IPS DF 19.7 (cell line): ENCODE data around the gene FAM81A.
"Not testable (repeated sequence)": the region's sequence is repeated elsewhere in the genome, so short reads cannot be mapped to it uniquely, and the experiment has no call there.

Experiments
- DNase-seq: peaks from one replicate; pipeline ENCODE4 v3.0.0-alpha.2; 2013; ENCODE audit warnings: low read depth, low spot score

Gene FAM81A

GRCh38 chr15:59484399-59484798 is 46.4 kb downstream of the FAM81A start:
- DNase-seq: no peak

- DNase-seq: no peak
Observed at GRCh38 chr15:59485036-59485435, 47.0 kb downstream of the FAM81A start.

GRCh38 chr15:59489485-59489884 is 51.5 kb downstream of the FAM81A start:
- DNase-seq: not testable (repeated sequence)

DNA sequence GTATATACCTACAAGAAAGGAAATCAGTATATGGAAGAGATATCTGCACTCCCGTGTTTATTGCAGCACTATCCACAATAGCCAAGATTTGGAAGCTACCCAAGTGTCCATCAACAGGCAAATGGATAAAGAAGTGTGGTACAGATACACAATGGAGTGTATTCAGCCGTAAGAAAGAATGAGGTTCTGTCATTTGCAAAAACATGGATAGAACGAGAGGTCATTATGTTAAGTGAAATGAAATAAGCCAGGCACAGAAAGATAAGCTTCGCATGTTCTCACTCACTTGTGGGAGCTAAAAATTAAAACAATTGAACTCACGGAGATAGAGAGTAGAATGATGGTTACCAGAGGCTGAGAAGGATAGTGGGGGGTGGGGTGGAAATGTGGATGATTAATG is 53.1 kb downstream of the FAM81A start:
- DNase-seq: no peak

DNA sequence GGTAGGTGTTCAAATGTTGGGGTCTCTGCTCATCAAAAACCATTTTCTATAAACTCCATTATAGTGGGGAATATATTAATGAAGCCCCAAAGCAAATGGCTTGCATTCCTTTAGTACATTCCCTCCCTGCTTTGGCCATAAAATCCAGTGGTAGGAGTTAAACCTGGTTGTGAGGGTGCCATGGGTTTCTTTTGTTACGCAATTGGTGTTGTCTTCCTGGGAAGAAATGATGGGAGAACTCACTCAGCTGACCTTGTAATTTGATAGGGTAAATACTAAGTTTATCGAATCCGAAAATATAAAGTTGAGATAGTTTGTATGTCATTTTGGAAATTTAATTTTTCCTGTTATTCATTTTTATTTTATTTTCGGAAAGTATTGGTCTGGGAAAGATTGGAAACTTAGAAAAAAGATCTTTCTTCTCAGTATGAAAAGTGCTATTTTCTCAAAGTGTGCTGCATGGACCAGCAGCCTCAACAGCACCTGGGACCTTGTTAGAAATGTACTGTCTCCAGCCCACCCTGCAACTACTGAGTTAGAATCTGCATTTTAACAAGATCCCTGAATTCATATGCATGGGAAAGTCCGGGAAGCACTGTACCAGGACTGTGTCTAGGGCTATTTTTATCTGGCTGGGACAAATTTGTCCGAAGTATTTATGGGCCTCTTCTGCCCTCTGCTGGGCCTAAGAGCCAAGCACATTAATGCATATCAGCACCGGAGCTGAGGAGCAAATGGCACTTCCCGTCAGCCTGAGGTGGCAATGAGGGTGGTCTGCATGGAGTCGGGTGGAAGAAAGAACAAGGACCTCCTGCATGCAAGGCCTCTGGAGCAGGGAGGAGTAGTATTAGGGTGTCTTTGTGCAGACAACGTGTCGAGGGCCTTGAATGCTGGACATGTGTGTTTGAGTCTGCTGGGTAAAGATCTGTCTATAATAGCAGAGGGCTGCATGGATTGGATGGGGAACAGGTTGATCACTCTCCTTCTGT is 54.7 kb downstream of the FAM81A start:
- peak; percentile 33 for DNase-seq

GRCh38 chr15:59501597-59501996 is 63.6 kb downstream of the FAM81A start:
- peak; percentile 33 for DNase-seq

GRCh38 chr15:59515190-59515589 is 77.2 kb downstream of the FAM81A start:
- no peak for DNase-seq

GRCh38 chr15:59516655-59517461 is 78.9 kb downstream of the FAM81A start:
- no peak for DNase-seq

DNA sequence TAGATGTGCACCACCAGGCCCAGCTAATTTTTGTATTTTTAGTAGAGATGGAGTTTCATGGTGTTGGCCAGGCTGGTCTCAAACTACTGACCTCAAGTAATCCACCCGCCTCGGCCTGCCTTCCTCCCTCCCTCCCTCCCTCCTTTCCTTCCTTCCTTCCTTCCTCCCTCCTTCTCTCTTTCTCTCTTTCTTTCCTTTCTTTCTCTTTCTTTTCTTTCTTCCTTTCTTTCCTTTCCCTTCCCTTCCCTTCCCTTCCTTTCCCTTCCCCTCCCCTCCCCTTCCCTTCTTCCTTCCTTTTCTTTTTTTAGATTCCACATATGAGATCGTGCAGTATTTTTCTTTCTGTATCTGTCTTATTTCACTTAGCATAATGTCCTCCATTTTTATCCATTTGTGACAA is 81.3 kb downstream of the FAM81A start:
- DNase-seq: no peak

DNA sequence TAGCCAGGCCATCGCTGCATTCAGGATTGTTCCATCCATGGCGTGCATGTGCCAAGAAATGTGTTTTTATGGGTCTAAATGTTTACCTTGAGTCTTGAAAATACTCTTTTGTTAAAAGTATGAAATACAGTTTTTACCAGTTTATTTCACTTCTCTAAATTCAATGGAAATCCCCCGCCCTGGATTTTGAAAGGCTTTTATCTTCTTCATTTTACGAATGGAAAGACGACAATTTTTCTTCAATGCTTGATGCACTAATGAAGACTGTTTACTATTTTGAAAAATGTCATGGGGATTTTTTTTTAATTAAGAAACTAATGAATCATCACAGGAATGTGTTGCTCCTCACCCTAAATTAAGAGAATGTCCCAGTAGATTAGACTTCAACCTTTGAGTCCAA is 83.5 kb downstream of the FAM81A start:
- no peak for DNase-seq

GRCh38 chr15:59522988-59523461 is 85.0 kb downstream of the FAM81A start:
- DNase-seq: no peak

- no peak for DNase-seq
Observed at GRCh38 chr15:59523702-59524101, 85.7 kb downstream of the FAM81A start.

GRCh38 chr15:59524331-59524731 is 86.3 kb downstream of the FAM81A start:
- no peak for DNase-seq

DNA sequence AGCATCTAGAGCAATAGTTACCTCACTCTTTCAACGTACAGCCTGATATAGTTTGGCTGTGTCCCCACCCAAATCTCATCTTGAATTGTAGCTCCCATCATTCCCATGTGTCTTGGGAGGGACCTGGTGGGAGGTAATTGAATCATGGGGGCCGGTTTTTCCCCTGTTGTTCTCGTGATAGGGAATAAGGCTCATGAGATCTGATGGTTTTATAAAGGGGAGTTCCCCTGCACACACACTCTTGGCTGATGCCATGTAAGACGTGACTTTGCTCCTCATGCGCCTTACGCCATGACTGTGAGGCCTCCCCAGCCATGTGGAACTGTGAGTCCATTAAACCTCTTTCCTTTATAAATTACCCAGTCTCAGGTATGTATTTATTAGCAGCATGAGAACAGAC is 88.5 kb downstream of the FAM81A start:
- not testable (repeated sequence) for DNase-seq

DNA sequence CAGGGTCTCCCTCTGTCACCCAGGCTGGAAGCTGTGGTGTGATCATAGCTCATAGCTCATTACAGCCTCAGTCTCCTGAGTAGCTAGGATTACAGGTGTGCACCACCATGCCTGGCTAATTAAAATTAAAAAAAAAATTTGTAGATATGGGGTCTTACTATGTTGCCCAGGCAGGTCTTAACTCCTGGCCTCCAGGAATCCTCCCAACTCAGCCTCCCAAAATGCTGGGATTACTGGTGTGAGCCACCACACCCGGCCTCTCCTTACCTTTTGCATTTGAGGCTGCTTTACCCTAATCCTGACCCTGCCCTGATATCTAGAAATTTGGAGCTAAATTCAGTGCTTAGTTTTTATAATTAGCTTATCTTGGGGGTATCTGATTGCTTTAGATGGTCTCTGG is 90.4 kb downstream of the FAM81A start:
- DNase-seq: no peak

DNA sequence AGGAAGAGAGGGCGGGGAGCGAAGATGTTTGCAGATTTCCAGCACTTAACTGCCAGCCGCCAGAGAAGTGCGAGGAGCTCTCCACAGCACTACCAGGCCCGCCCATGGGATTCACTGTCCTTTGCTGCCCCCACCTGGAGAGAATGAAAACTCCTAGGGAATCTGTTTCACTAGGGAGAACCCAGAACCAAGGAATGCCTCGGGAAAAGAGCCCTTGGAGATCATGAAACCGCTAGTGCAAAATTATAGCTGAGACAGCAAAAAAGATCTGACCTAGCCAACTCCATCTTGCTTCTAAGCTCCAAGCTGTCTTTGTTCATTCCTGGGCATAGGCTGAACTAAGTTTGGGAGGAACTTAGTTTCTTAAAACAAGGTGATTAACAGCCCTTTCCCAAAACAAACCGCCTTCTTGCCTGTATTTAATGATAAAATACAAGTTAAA is 91.0 kb downstream of the FAM81A start:
- DNase-seq: peak; percentile 75

GRCh38 chr15:59531066-59531675 is 93.2 kb downstream of the FAM81A start:
- DNase-seq: no peak

GRCh38 chr15:59532770-59533379 is 94.9 kb downstream of the FAM81A start:
- DNase-seq: no peak

DNA sequence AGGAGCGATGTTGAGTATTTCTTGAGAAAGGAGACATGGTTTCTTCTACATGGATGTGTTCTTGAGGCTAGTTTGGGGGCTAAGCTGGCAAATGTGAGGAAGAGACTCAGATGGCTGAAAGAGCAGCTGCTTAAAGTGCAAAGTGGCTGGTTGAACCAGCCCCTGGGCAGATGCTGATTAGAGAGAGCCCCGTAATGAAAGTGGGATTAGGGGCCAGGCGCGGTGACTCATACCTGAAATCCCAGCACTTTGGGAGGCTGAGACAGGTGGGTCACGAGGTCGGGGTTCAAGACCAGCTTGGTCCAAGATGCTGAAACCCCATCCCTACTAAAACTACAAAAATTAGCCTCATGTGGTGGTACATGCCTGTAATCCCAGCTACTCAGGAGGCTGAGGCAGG is 98.6 kb downstream of the FAM81A start:
- DNase-seq: no peak

GRCh38 chr15:59537403-59537802 is 99.4 kb downstream of the FAM81A start:
- no peak for DNase-seq

GRCh38 chr15:59538494-59538893 is 100.5 kb downstream of the FAM81A start:
- no peak for DNase-seq
